ACC112 (cell line): ENCODE results near the gene POMT2.

Source experiments
- H2AFZ ChIP-seq: fragments of 200-600 bp; sonication (generic); one replicate; pipeline ENCODE4 v1.6.0; 2017; ENCODE audit warnings: antibody characterized with exemption, low read length; ENCODE audit not compliant: unreplicated experiment
- H3K27ac ChIP-seq: fragments of 200-600 bp; sonication (generic); 2 replicates; pipeline ENCODE4 v1.5.1; 2014; ENCODE audit warnings: low read depth, mild to moderate bottlenecking, antibody characterized with exemption, low read length, moderate library complexity
- H3K27me3 ChIP-seq: fragments of 200-600 bp; sonication (generic); 2 replicates; pipeline ENCODE4 v1.6.1; 2014; ENCODE audit warnings: mild to moderate bottlenecking, antibody characterized with exemption, low read length, moderate library complexity, mixed read lengths; ENCODE audit not compliant: insufficient read depth
- H3K36me3 ChIP-seq: fragments of 200-600 bp; sonication (generic); 2 replicates; pipeline ENCODE4 v1.6.1; 2016; ENCODE audit warnings: mild to moderate bottlenecking, antibody characterized with exemption, low read length, moderate library complexity, mixed read lengths; ENCODE audit not compliant: insufficient read depth
- H3K4me1 ChIP-seq: fragments of 200-600 bp; sonication (generic); one replicate; pipeline ENCODE4 v1.6.1; 2016; ENCODE audit warnings: low read length, mixed read lengths; ENCODE audit not compliant: insufficient read depth, unreplicated experiment, control insufficient read depth
- H3K4me3 ChIP-seq: fragments of 200-600 bp; sonication (generic); 2 replicates; pipeline ENCODE4 v1.5.1; 2014; ENCODE audit warnings: mild to moderate bottlenecking, low read depth, low read length
- H3K79me2 ChIP-seq: fragments of 200-600 bp; sonication (generic); one replicate; pipeline ENCODE4 v1.6.0; 2016; ENCODE audit warnings: low read length; ENCODE audit not compliant: control insufficient read depth, unreplicated experiment, insufficient read depth

Gene POMT2

DNA sequence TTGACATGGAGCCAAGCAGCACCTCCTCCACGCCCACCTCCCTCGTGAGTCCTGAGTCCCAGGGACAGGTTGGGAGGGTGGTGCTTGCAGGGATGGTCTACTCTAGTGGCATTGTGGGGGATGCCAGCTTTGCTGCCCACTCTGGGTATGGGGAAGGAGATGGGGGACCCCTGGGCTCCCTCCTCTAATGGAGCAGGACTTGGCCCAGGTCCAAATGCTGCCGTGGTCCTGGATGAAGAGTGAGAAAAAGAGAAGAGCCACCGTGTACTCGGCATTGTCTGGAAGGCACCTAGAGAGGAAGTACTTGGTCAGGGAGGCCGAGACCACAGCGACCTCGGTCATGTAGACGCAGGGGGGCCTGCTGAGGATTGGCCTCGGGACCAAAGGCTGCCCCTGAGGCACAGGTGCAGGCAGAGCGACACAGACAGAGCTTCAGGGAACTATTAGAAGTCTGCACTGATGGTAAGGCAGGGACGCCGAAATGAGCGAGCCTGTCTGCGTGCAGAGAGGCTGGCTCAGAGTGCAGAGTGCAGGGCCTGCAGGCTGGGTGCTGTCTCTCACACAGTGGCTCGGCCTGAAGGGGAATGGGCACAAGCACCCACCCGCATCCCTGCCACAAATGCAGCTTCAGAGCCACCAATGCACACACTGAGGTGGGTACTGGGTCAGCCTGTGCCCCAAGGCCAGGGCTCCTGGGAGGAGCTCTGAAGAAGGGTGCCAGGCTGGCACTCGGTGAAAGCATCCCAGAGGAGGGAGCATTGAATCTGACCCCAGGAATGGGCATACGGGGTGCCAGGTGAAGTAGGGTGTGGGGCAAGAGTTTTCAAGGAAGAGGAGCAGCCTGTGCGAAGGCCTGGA, 67.1 kb downstream of the POMT2 start:
- no peak overlapping the region for H2AFZ ChIP-seq
- H3K4me3 ChIP-seq: no peak overlapping the region
- H3K27ac ChIP-seq: no peak overlapping the region
- H3K79me2 ChIP-seq: no peaks in the 10 kb centered on the region
- peaks cover 63% of the 10 kb centered on the region for H3K27me3 ChIP-seq
- H3K36me3 ChIP-seq: no peaks in the 10 kb centered on the region
- no peaks in the 10 kb centered on the region for H3K4me1 ChIP-seq

DNA sequence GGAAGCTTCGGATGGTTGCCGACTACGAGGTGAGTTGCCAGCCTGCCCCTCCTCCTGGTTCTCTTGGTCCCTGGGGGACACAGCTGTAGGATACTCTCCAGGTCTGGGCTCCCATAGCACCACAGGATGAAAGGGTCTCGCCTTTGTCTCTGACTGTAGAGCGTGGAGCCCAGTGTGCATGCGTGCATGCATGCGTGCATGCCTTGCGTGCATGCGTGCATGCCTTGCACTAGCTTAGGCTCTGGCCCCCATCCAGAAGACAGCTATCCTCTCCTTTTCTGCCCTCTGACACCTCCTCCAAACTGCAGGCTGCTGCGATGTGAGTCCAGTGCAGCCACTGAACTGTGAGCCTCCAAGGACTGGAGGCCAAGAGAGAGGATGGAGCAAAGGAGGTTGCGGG, 68.8 kb downstream of the POMT2 start:
- H3K4me1 ChIP-seq: no peaks in the 10 kb centered on the region
- no peaks in the 10 kb centered on the region for H3K36me3 ChIP-seq
- no peak overlapping the region for H3K4me3 ChIP-seq
- no peaks in the 10 kb centered on the region for H3K79me2 ChIP-seq
- H3K27me3 ChIP-seq: peaks cover 50% of the 10 kb centered on the region
- H2AFZ ChIP-seq: no peak overlapping the region
- no peak overlapping the region for H3K27ac ChIP-seq

DNA sequence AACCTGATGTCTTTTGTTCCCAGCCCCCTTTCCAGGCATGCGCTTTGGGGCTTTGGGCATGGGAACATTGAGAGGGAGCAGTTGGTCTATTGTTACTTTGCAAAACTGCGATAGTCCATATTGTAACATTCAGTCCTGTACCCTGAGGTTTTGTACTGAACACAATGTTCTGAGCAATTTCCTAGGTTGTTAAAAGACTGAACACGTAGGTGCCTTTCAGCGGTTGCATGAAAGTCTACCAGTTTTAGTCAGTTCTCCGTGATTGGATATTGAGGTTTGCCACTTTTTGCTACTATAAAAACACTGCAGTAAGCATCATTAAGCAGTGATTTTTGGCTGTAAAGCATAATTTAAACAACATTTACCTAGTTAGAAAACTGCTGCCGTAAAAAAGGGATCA, 69.8 kb downstream of the POMT2 start:
- H3K36me3 ChIP-seq: no peaks in the 10 kb centered on the region
- H3K4me1 ChIP-seq: no peaks in the 10 kb centered on the region
- no peaks in the 10 kb centered on the region for H3K79me2 ChIP-seq

DNA sequence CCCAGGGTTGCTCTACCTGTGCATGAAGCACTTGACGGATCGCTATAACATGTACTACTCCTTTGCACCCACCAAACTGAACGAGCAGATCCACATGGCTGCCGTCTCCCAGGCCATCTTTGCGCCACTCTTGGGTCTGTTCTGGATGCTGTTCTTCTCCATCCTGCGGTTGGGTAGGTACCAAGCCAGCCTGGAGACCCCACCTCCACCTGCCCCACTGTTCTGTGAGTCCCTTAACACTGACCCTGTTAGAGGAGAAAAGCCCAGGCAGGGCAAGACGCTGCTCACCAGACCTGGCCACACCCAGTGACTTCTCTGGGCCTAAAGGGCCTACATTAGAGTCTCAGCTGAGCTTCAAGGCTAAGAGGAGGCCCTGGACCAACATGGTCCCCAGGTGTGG, 71.4 kb downstream of the POMT2 start:
- Histone ChIP-seq H3K27ac (no peak overlapping the region), H3K27me3 (peaks cover 39% of the 10 kb centered on the region), H3K4me1 (no peaks in the 10 kb centered on the region), H3K4me3 (no peak overlapping the region), H2AFZ (no peak overlapping the region), H3K36me3 (no peaks in the 10 kb centered on the region), H3K79me2 (no peaks in the 10 kb centered on the region)

More for the DNA sequence above, 69.8 kb downstream of the POMT2 start:
- Histone ChIP-seq H2AFZ (no peak overlapping the region), H3K4me3 (no peak overlapping the region), H3K27ac (no peak overlapping the region), H3K27me3 (peaks cover 46% of the 10 kb centered on the region)

DNA sequence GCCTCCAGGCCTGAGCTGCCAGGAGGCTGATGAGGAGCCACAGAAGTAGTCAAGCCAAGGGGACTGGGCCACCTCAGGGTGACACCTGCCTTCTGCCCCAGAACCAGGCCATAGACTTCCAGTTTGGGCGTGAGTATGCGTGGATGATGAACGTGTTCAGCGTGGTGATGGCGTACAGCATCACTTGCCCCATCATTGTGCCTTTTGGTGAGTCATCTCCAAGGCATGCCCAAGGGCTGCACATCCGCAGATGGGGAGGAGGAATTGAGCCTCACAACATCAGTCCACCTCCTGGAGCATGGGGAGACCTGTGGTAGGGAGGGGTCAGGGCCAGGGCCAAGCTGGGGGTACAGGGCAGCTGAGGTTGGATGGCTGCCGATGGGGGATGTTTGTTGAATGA, 72.0 kb downstream of the POMT2 start:
- H3K36me3 ChIP-seq: no peaks in the 10 kb centered on the region
- no peak overlapping the region for H3K4me3 ChIP-seq
- H3K27ac ChIP-seq: no peak overlapping the region
- H3K4me1 ChIP-seq: no peaks in the 10 kb centered on the region
- no peak overlapping the region for H2AFZ ChIP-seq
- no peaks in the 10 kb centered on the region for H3K79me2 ChIP-seq
- H3K27me3 ChIP-seq: peaks cover 38% of the 10 kb centered on the region

DNA sequence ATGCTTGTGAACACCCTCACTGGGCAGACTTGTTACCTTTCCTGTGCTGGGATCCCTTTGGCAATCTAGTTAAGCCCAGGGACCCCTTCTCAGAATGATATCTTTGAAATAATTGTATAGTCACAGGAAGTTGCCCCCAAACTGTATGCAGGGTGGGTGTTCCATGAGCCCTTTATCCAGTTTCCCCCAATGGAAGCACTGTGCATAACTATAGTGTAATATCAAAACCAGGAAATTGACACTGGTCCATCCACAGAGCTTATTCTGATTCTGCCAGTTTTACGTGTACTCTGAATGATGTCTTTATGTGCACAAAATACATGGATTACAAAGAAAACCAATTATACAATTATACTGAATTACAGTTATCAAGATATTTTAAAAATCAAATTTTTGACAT, 73.9 kb downstream of the POMT2 start:
- Histone ChIP-seq H2AFZ (no peak overlapping the region), H3K36me3 (no peaks in the 10 kb centered on the region), H3K79me2 (no peaks in the 10 kb centered on the region), H3K27ac (no peak overlapping the region), H3K4me3 (no peak overlapping the region), H3K4me1 (no peaks in the 10 kb centered on the region), H3K27me3 (peaks cover 26% of the 10 kb centered on the region)

DNA sequence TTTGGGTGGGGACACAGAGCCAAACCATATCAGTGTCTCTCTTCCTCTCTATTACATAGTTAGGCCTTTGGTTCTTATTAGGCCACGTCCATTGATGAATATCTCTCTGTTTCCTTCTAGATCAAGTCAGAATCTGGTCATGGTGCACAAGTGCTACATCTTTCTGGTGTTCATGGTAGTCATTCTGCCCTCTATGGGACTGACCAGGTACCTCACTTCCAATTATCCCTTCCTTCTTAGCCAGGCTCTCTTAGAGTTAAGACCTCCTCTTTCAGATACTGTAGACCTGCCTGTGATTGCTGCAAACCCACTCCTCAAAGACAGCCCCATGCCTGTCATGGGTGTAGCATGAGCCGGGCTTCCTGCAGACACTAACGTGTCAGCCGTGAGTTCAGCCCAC, 74.9 kb downstream of the POMT2 start:
- H3K27me3 ChIP-seq: peaks cover 20% of the 10 kb centered on the region
- no peaks in the 10 kb centered on the region for H3K4me1 ChIP-seq
- H3K79me2 ChIP-seq: no peaks in the 10 kb centered on the region

DNA sequence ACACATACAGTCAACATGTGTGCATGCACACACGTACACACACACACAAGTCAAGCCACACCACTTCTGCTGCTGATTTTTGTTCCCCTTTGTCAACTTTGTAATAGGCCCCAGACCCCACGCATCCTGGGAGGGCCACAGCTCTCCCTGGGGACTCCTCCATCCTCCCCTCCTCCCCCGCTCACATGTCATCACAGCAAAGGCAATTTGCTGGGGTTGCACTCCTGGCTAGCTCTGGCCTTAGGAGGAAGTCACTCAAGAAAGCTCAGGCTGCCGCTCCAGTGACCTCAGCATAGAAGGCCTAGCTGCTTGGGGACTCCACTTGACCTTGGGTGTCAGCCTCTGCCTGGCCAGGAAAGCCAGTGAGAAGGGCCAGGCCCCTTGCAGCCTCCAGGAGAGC, 76.8 kb downstream of the POMT2 start:
- H3K36me3 ChIP-seq: no peaks in the 10 kb centered on the region
- H3K4me1 ChIP-seq: no peaks in the 10 kb centered on the region
- H3K79me2 ChIP-seq: no peaks in the 10 kb centered on the region
- no peak overlapping the region for H2AFZ ChIP-seq
- H3K27ac ChIP-seq: no peak overlapping the region
- H3K4me3 ChIP-seq: no peak overlapping the region
- H3K27me3 ChIP-seq: peaks cover 31% of the 10 kb centered on the region; the same call in 1 of the 2 replicates

More for the DNA sequence above, 74.9 kb downstream of the POMT2 start:
- H3K4me3 ChIP-seq: no peak overlapping the region
- H2AFZ ChIP-seq: no peak overlapping the region
- H3K36me3 ChIP-seq: no peaks in the 10 kb centered on the region
- no peak overlapping the region for H3K27ac ChIP-seq

DNA sequence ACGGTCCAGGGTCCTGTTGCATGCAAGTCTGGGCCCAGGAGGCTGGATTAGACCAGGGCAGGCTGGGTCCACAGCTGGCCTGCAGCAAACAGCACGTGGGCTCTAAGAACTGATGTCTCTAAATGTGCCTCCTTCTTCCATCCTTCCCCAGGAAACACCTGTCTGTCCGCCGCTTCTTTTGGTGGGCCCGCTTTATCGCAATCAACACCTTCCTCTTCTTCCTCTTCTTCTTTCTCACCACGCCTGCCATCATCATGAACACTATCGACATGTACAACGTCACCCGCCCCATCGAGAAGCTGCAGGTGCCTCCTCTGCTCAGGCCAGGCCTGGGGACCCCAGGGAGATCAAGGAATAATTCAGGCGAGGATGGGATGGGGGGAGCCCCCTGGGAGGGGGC, 77.9 kb downstream of the POMT2 start:
- H3K4me1 ChIP-seq: no peaks in the 10 kb centered on the region

DNA sequence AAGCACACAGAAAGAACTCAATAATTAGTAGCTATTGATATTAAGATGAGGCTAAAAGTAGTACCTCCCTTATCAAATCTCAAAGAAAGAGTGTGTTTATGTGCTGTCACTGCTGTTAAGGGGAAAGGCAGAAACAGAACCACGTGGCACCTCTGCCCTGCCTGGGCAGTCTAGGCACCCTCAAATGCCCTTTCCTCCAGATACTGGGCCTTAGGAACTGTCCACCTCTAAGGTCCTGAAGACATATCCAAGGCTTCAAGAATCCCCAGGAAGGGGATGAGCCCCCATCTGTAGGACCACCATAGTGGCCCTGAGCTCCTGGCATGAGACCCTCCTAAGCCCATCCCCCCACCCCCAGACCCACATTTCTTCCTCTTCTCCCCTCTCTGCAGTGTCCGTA, 78.7 kb downstream of the POMT2 start:
- H3K79me2 ChIP-seq: no peaks in the 10 kb centered on the region
- no peak overlapping the region for H3K27ac ChIP-seq
- H3K4me3 ChIP-seq: no peak overlapping the region
- H3K27me3 ChIP-seq: peaks cover 40% of the 10 kb centered on the region; the same call in 1 of the 2 replicates
- no peaks in the 10 kb centered on the region for H3K36me3 ChIP-seq
- H2AFZ ChIP-seq: no peak overlapping the region
- no peaks in the 10 kb centered on the region for H3K4me1 ChIP-seq

More for the DNA sequence above, 77.9 kb downstream of the POMT2 start:
- H3K4me3 ChIP-seq: no peak overlapping the region
- H3K79me2 ChIP-seq: no peaks in the 10 kb centered on the region
- H3K27me3 ChIP-seq: peaks cover 38% of the 10 kb centered on the region; the same call in 1 of the 2 replicates
- H3K36me3 ChIP-seq: no peaks in the 10 kb centered on the region
- H2AFZ ChIP-seq: no peak overlapping the region
- no peak overlapping the region for H3K27ac ChIP-seq

DNA sequence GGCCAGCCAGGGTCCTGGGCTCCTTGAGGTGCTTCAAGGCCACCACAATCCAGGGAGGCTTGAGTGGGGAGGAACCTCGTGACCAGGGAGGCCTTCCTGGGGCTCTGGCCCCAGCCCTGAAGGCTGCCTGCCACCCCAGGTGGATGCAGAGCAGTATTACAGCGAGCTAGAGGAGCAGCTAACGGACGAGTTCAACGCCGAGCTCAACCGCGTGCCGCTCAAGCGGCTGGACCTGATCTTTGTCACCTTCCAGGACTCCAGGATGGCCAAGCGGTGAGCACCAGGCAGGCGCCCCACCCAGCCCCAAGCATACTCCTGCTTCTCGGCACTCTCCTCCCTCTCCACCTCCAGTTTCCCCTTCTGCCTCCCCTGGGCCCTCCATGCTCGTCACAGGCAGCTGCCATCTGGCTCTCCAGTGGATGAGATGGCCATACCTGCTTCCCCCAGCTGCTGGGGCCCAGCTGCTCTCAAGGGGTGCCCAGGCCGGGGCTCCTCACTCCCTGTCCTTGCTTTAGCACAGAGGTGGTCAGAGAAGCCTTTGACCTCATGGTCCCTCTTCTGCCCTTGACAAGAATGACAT, 80.3 kb downstream of the POMT2 start:
- Histone ChIP-seq H3K4me1 (no peaks in the 10 kb centered on the region), H2AFZ (no peak overlapping the region), H3K27me3 (peaks cover 40% of the 10 kb centered on the region; the same call in 1 of the 2 replicates), H3K27ac (no peak overlapping the region), H3K36me3 (no peaks in the 10 kb centered on the region), H3K4me3 (no peak overlapping the region), H3K79me2 (no peaks in the 10 kb centered on the region)
